NT2/D1 (cell line): ENCODE results near the gene SLC6A17.

ENCODE experiments used
- SUZ12 ChIP-seq: IDR thresholded peaks from 2 replicates; pipeline ENCODE4 v1.6.1; 2011; ENCODE audit not compliant: insufficient read length, insufficient read depth; ENCODE audit errors: extremely low read depth
- YY1 ChIP-seq: IDR thresholded peaks from 2 replicates; pipeline ENCODE4 v1.6.1; 2011; ENCODE audit not compliant: insufficient read length, insufficient read depth
- ZNF274 ChIP-seq: IDR thresholded peaks from 2 replicates; pipeline ENCODE4 v1.6.1; 2011; ENCODE audit warnings: mild to moderate bottlenecking, low read depth, low read length

GRCh38 chr1:110225212-110225611, 74.9 kb downstream of the SLC6A17 start:
- TF ChIP-seq SUZ12, result no peak
- TF ChIP-seq ZNF274, result no peak
- no peak for TF ChIP-seq YY1
